ENCODE results near the gene CENPVL1.

GRCh38 chrX:51742586-51742985 lies 32.3 kb downstream of the CENPVL1 start:
- TF ChIP-seq POLR2AphosphoS5 (IDR thresholded peaks at IDR 0.05; ENCODE audit: insufficient read depth in 1 of 2, low read depth in 1 of 2) = no peak
- TF ChIP-seq, protein P1, sequence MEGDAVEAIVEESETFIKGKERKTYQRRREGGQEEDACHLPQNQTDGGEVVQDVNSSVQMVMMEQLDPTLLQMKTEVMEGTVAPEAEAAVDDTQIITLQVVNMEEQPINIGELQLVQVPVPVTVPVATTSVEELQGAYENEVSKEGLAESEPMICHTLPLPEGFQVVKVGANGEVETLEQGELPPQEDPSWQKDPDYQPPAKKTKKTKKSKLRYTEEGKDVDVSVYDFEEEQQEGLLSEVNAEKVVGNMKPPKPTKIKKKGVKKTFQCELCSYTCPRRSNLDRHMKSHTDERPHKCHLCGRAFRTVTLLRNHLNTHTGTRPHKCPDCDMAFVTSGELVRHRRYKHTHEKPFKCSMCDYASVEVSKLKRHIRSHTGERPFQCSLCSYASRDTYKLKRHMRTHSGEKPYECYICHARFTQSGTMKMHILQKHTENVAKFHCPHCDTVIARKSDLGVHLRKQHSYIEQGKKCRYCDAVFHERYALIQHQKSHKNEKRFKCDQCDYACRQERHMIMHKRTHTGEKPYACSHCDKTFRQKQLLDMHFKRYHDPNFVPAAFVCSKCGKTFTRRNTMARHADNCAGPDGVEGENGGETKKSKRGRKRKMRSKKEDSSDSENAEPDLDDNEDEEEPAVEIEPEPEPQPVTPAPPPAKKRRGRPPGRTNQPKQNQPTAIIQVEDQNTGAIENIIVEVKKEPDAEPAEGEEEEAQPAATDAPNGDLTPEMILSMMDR (IDR thresholded peaks at IDR 0.05) = no peak
- TF ChIP-seq POLR2A (IDR thresholded peaks at IDR 0.05) = no peak
